Astrocyte of the hippocampus (primary cell): ENCODE results near the gene ORC1.

Source experiments
- DNase-seq: peaks from one replicate; pipeline ENCODE4 v3.0.0; 2011; ENCODE audit warnings: low read depth, low spot score

ORC1 gene

GRCh38 chr1:52345252-52345651 is 59.0 kb downstream of the ORC1 start:
- no peak for DNase-seq

GRCh38 chr1:52343979-52344378 is 60.2 kb downstream of the ORC1 start:
- DNase-seq: no peak

- no peak for DNase-seq
Measured at GRCh38 chr1:52341655-52342260, 62.5 kb downstream of the ORC1 start.

GRCh38 chr1:52337439-52337838 is 66.8 kb downstream of the ORC1 start:
- no peak for DNase-seq

- no peak for DNase-seq
Measured at GRCh38 chr1:52334906-52335528, 69.2 kb downstream of the ORC1 start.

- DNase-seq: no peak
Measured at GRCh38 chr1:52332411-52332810, 71.8 kb downstream of the ORC1 start.

GRCh38 chr1:52328615-52329014 is 75.6 kb downstream of the ORC1 start:
- DNase-seq: peak; percentile 16

- no peak for DNase-seq
Measured at GRCh38 chr1:52325786-52326185, 78.4 kb downstream of the ORC1 start.

- no peak for DNase-seq
Measured at GRCh38 chr1:52323731-52324130, 80.5 kb downstream of the ORC1 start.
